PC-9 (cell line): Measurements from ENCODE around the gene DLL4.

Experiments used
- EZH2 ChIP-seq: fragments of 200-600 bp; sonication (generic); IDR thresholded peaks from 2 replicates; pipeline ENCODE4 v1.8.0; 2017; ENCODE audit warnings: antibody characterized with exemption, low read depth
- TF ChIP-seq, protein P1 (sequence below): fragments of 200-600 bp; sonication (generic); conservative IDR thresholded peaks from 2 replicates; pipeline ENCODE4 v1.6.1; 2017; ENCODE audit warnings: mixed run types, antibody characterized with exemption, mild to moderate bottlenecking, moderate library complexity

DNA sequence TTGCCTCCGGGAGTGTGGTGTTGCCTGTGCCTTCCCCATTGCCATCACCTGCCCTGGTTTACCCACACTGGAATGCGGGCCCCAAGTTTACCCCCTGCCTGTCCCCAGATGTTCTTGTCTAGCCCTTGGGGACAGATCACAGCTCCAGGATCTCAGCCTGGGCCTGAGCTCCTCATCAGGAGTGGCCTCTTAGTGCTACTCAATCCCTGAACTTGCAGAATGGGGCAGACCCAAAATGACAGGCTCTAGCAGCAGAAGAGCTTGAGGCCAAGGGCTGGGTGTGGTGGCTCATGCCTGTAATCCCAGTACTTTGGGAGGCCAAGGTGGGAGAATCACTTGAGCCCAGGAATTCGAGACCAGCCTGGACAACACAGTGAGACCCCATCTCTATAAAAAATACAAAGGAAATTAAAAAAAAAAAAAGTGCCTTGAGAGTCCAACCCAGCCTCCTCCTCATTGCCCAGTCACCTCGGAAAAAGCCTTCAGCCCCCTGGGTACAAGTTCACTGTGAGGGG, 28.0 kb downstream of the DLL4 start:
- TF ChIP-seq, protein P1, sequence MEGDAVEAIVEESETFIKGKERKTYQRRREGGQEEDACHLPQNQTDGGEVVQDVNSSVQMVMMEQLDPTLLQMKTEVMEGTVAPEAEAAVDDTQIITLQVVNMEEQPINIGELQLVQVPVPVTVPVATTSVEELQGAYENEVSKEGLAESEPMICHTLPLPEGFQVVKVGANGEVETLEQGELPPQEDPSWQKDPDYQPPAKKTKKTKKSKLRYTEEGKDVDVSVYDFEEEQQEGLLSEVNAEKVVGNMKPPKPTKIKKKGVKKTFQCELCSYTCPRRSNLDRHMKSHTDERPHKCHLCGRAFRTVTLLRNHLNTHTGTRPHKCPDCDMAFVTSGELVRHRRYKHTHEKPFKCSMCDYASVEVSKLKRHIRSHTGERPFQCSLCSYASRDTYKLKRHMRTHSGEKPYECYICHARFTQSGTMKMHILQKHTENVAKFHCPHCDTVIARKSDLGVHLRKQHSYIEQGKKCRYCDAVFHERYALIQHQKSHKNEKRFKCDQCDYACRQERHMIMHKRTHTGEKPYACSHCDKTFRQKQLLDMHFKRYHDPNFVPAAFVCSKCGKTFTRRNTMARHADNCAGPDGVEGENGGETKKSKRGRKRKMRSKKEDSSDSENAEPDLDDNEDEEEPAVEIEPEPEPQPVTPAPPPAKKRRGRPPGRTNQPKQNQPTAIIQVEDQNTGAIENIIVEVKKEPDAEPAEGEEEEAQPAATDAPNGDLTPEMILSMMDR, result no peak
- TF ChIP-seq EZH2, result no peak
